Measurements from ENCODE around the gene GNA14. TPM values are rescaled to one million over a fixed set of nuclear protein-coding genes. Genes with fewer than 3 reads are reported as not detected.

The GNA14 gene
- total and polyA plus RNA-seq, 2 of the 8 experiments (the other 6 are each of a cell fraction or from before 2014, with no cell fraction given) = 3.4 to 6.3 TPM

- no peak overlapping the region for H4K8ac ChIP-seq (ENCODE audit: extremely low read depth, insufficient read depth, low read length)
- H3K4ac ChIP-seq (replicated peaks; ENCODE audit: insufficient read length, low read depth, low read length) = no peak overlapping the region
- no peak for FAIRE-seq
- no peak for TF ChIP-seq SIX5 (IDR thresholded peaks at IDR 0.05; ENCODE audit: low read depth, low read length)
- no peak for TF ChIP-seq TAF7 (optimal IDR thresholded peaks at IDR 0.05; ENCODE audit: borderline replicate concordance, low read depth, low read length)
- no peak for TF ChIP-seq FOSL1 (IDR thresholded peaks at IDR 0.05; ENCODE audit: insufficient read depth, low read depth, low read length)
- no peak for TF ChIP-seq BCL11A (IDR thresholded peaks at IDR 0.05; ENCODE audit: low read depth in 2 of 2, low read length in 2 of 2)
- TF ChIP-seq E2F6 (IDR thresholded peaks at IDR 0.05) = no peak
- no peak for TF ChIP-seq TCF12 (IDR thresholded peaks at IDR 0.05; ENCODE audit: low read depth, low read length)
- no peak for TF ChIP-seq HDAC2 (IDR thresholded peaks at IDR 0.05; ENCODE audit: borderline replicate concordance in 1 of 2, low read depth in 2 of 2, low read length in 2 of 2)
- no peak for TF ChIP-seq JUN (IDR thresholded peaks at IDR 0.05; ENCODE audit: low read depth, low read length)
- no peak for TF ChIP-seq EZH2 (IDR thresholded peaks at IDR 0.05; ENCODE audit: low read depth, low read length, severe bottlenecking)
- no peak for TF ChIP-seq SP2 (IDR thresholded peaks at IDR 0.05; ENCODE audit: low read length)
- TF ChIP-seq SRF (IDR thresholded peaks at IDR 0.05; ENCODE audit: low read depth, low read length) = no peak
- no peak for TF ChIP-seq RAD21 (IDR thresholded peaks at IDR 0.05 in 1 of 2, conservative IDR thresholded peaks at IDR 0.05 in 1 of 2; ENCODE audit: low read depth in 2 of 2, low read length in 2 of 2)
- TF ChIP-seq KDM1A (IDR thresholded peaks at IDR 0.05; ENCODE audit: borderline replicate concordance, low read length) = no peak
- H4K20me1 ChIP-seq (replicated peaks in 1 of 2; ENCODE audit: control insufficient read depth in 1 of 2, insufficient read depth in 2 of 2, low read length in 2 of 2) = no peaks in the 10 kb centered on the region
- H2AK5ac ChIP-seq (ENCODE audit: low read depth, low read length) = no peak overlapping the region
- H3K23ac ChIP-seq (ENCODE audit: insufficient read length) = no peak overlapping the region
- no peaks in the 10 kb centered on the region; a peak in 1 of 8 replicates for H3K36me3 ChIP-seq (ENCODE audit: control insufficient read depth in 2 of 4, insufficient read depth in 4 of 4, low read length in 3 of 4)
- H2BK12ac ChIP-seq (ENCODE audit: low read depth, low read length) = no peak overlapping the region
- no peaks in the 10 kb centered on the region for H3K79me2 ChIP-seq (ENCODE audit: control insufficient read depth in 1 of 2, insufficient read depth in 2 of 2, low read length in 2 of 2)
- H3K4me1 ChIP-seq (replicated peaks in 1 of 4; ENCODE audit: control insufficient read depth in 3 of 4, insufficient read depth in 4 of 4, low read length in 3 of 4) = no peaks in the 10 kb centered on the region
- H2AFZ ChIP-seq (ENCODE audit: low read length) = no peak overlapping the region
- no peak overlapping the region for H2BK5ac ChIP-seq (ENCODE audit: low read depth, low read length)
- no peak overlapping the region for H3K9ac ChIP-seq (replicated peaks in 1 of 4; ENCODE audit: extremely low read depth in 1 of 4, low read depth in 3 of 4, low read length in 3 of 4)
- H3K27me3 ChIP-seq (replicated peaks in 1 of 4; ENCODE audit: control insufficient read depth in 3 of 4, extremely low read depth in 1 of 4, insufficient read depth in 3 of 4, low read length in 3 of 4) = no peaks in the 10 kb centered on the region
- no peak for DNase-seq (ENCODE audit: low read depth in 1 of 2, low spot score in 2 of 2)
- no peak overlapping the region for H3K27ac ChIP-seq (ENCODE audit: low read depth, low read length)
- H3K23me2 ChIP-seq (ENCODE audit: low read depth, low read length) = no peaks in the 10 kb centered on the region
- no peaks in the 10 kb centered on the region for H3K9me3 ChIP-seq (ENCODE audit: insufficient read depth in 2 of 2, low read depth in 1 of 2, low read length in 1 of 2)
- H2BK15ac ChIP-seq (ENCODE audit: low read length) = no peak overlapping the region
- no peak overlapping the region for H2BK120ac ChIP-seq (replicated peaks; ENCODE audit: low read depth, low read length)
- ChIA-PET POLR2A (ENCODE audit: partially characterized antibody) (no interaction called here), CTCF (ENCODE audit: partially characterized antibody) (no interaction called here)
- 89% methylated on average over 3 of the region's 3 CpGs; no CpG with 5 or more reads in 1 of the 2 experiments for WGBS, 2 experiments (ENCODE audit: extremely low coverage in 1 of 2, insufficient coverage in 1 of 2, insufficient read length in 1 of 2, insufficient replicate concordance in 2 of 2, low coverage in 1 of 2, low lambda C conversion rate in 2 of 2, missing lambda C conversion rate in 1 of 2)
- H2BK20ac ChIP-seq (ENCODE audit: low read length) = no peak overlapping the region
- no peak overlapping the region for H3K18ac ChIP-seq (ENCODE audit: extremely low read depth, low read length)
- H4K5ac ChIP-seq (ENCODE audit: insufficient read length, low read depth, low read length) = no peak overlapping the region
- no peaks in the 10 kb centered on the region for H3K79me1 ChIP-seq (ENCODE audit: low read depth, low read length)
- H3K4me3 ChIP-seq (ENCODE audit: extremely low read depth in 1 of 4, insufficient read depth in 2 of 4, low read depth in 3 of 4, low read length in 4 of 4) = no peak overlapping the region
- no peak overlapping the region for H3K14ac ChIP-seq (ENCODE audit: insufficient read length)
- no peak overlapping the region for H4K91ac ChIP-seq (replicated peaks; ENCODE audit: insufficient read length, low read length)
- no peak overlapping the region for H3K4me2 ChIP-seq (ENCODE audit: insufficient read depth in 1 of 2, low read depth in 2 of 2, low read length in 2 of 2)
- H3K56ac ChIP-seq (replicated peaks; ENCODE audit: insufficient read length, low read depth, low read length) = no peak overlapping the region
Observed at GRCh38 chr9:77391834-77392233, 256.3 kb downstream of the GNA14 start.

Data from H1 (cell line).